ENCODE data around the gene GFER. TPM values are rescaled to one million over a fixed set of nuclear protein-coding genes. Genes with fewer than 3 reads are reported as not detected.

GFER gene
- total and polyA plus RNA-seq, 9 of the 15 experiments (the other 6 are each of a cell fraction or from before 2014, with no cell fraction given), result 4.3 to 53.7 (median 19.8) TPM

DNA sequence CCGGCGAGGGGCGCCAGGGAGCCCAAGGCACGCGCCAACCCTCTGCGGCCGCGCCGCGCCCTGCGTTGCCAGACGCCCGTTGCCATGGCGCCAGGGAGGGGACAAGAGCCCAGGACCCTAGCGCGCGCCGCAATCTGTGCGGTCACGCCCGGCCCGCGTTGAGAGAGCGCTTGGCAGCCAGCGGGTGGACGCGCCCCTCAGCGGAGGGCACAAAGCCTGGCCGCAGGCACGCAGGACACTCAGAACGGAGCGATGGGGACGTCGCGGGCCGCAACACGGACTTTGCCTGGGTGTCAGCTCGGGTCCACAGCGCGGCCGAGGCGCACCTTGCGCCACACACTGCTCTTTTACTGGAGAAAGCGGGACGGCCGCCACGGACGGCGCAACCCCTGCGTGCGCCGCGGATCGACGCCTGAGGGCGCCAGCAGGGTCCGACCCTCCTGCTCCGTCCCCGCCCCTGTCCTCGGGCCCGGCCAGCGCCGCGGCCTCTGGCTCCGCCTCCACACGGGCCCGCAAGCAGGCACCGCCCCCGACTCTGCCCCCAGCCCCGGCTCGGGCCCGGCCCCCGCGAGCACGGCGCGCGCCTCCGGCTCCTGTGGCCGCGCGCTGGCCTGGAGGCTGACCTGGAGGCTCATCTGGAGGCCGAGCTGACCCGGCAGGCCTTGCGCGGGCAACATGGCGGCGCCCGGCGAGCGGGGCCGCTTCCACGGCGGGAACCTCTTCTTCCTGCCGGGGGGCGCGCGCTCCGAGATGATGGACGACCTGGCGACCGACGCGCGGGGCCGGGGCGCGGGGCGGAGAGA, at the start of gene GFER (continued):
- TF ChIP-seq, protein P1, sequence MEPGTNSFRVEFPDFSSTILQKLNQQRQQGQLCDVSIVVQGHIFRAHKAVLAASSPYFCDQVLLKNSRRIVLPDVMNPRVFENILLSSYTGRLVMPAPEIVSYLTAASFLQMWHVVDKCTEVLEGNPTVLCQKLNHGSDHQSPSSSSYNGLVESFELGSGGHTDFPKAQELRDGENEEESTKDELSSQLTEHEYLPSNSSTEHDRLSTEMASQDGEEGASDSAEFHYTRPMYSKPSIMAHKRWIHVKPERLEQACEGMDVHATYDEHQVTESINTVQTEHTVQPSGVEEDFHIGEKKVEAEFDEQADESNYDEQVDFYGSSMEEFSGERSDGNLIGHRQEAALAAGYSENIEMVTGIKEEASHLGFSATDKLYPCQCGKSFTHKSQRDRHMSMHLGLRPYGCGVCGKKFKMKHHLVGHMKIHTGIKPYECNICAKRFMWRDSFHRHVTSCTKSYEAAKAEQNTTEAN (CRISPR knock-in tag; IDR thresholded peaks at IDR 0.05), result 0 out of 2 replicates have a peak, but pooled peaks have one; percentile 15
- TF ChIP-seq POLR2A (conservative IDR thresholded peaks at IDR 0.05) (peak; percentile 74), ZNF165 (CRISPR knock-in tag; IDR thresholded peaks at IDR 0.05; ENCODE audit: borderline replicate concordance) (no peak), ZNF175 (CRISPR knock-in tag; IDR thresholded peaks at IDR 0.05; ENCODE audit: low read depth) (peak; percentile 62; the same call in 1 of the 2 replicates), MAZ (CRISPR knock-in tag; conservative IDR thresholded peaks at IDR 0.05 in 1 of 2, IDR thresholded peaks at IDR 0.05 in 1 of 2) (peak; percentile 93 to 95), SETDB1 (IDR thresholded peaks at IDR 0.05; ENCODE audit: low read length) (no peak), MAFK (IDR thresholded peaks at IDR 0.05; ENCODE audit: low read length) (no peak), MTA3 (IDR thresholded peaks at IDR 0.05; ENCODE audit: borderline replicate concordance) (peak; percentile 73; the same call in 1 of the 2 replicates), CBX8 (IDR thresholded peaks at IDR 0.05; ENCODE audit: borderline replicate concordance, extremely low read depth, low read depth, low read length, poor library complexity, severe bottlenecking) (no peak), ZNF436 (CRISPR knock-in tag; IDR thresholded peaks at IDR 0.05) (no peak), SAFB2 (IDR thresholded peaks at IDR 0.05; ENCODE audit: borderline replicate concordance, low read depth, low read length, severe bottlenecking) (no peak), POLR3A (IDR thresholded peaks at IDR 0.05; ENCODE audit: borderline replicate concordance, extremely low read depth, insufficient read depth, insufficient read length) (no peak), PHF20 (IDR thresholded peaks at IDR 0.05; ENCODE audit: partially characterized antibody) (peak; percentile 31)
- TF ChIP-seq, protein P2, sequence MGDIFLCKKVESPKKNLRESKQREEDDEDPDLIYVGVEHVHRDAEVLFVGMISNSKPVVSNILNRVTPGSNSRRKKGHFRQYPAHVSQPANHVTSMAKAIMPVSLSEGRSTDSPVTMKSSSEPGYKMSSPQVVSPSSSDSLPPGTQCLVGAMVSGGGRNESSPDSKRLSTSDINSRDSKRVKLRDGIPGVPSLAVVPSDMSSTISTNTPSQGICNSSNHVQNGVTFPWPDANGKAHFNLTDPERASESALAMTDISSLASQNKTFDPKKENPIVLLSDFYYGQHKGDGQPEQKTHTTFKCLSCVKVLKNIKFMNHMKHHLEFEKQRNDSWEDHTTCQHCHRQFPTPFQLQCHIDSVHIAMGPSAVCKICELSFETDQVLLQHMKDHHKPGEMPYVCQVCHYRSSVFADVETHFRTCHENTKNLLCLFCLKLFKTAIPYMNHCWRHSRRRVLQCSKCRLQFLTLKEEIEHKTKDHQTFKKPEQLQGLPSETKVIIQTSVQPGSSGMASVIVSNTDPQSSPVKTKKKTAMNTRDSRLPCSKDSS (IDR thresholded peaks at IDR 0.05; ENCODE audit: low read depth, partially characterized antibody), result no peak
- TF ChIP-seq, protein P3, sequence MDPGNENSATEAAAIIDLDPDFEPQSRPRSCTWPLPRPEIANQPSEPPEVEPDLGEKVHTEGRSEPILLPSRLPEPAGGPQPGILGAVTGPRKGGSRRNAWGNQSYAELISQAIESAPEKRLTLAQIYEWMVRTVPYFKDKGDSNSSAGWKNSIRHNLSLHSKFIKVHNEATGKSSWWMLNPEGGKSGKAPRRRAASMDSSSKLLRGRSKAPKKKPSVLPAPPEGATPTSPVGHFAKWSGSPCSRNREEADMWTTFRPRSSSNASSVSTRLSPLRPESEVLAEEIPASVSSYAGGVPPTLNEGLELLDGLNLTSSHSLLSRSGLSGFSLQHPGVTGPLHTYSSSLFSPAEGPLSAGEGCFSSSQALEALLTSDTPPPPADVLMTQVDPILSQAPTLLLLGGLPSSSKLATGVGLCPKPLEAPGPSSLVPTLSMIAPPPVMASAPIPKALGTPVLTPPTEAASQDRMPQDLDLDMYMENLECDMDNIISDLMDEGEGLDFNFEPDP (CRISPR knock-in tag; IDR thresholded peaks at IDR 0.05), result no peak
- TF ChIP-seq, protein P4, sequence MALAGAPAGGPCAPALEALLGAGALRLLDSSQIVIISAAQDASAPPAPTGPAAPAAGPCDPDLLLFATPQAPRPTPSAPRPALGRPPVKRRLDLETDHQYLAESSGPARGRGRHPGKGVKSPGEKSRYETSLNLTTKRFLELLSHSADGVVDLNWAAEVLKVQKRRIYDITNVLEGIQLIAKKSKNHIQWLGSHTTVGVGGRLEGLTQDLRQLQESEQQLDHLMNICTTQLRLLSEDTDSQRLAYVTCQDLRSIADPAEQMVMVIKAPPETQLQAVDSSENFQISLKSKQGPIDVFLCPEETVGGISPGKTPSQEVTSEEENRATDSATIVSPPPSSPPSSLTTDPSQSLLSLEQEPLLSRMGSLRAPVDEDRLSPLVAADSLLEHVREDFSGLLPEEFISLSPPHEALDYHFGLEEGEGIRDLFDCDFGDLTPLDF (CRISPR knock-in tag; IDR thresholded peaks at IDR 0.05), result peak; percentile 35; the same call in 1 of the 2 replicates
- TF ChIP-seq, protein P5, sequence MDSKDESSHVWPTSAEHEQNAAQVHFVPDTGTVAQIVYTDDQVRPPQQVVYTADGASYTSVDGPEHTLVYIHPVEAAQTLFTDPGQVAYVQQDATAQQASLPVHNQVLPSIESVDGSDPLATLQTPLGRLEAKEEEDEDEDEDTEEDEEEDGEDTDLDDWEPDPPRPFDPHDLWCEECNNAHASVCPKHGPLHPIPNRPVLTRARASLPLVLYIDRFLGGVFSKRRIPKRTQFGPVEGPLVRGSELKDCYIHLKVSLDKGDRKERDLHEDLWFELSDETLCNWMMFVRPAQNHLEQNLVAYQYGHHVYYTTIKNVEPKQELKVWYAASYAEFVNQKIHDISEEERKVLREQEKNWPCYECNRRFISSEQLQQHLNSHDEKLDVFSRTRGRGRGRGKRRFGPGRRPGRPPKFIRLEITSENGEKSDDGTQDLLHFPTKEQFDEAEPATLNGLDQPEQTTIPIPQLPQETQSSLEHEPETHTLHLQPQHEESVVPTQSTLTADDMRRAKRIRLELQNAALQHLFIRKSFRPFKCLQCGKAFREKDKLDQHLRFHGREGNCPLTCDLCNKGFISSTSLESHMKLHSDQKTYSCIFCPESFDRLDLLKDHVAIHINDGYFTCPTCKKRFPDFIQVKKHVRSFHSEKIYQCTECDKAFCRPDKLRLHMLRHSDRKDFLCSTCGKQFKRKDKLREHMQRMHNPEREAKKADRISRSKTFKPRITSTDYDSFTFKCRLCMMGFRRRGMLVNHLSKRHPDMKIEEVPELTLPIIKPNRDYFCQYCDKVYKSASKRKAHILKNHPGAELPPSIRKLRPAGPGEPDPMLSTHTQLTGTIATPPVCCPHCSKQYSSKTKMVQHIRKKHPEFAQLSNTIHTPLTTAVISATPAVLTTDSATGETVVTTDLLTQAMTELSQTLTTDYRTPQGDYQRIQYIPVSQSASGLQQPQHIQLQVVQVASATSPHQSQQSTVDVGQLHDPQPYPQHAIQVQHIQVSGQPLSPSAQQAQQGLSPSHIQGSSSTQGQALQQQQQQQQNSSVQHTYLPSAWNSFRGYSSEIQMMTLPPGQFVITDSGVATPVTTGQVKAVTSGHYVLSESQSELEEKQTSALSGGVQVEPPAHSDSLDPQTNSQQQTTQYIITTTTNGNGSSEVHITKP (IDR thresholded peaks at IDR 0.05; ENCODE audit: partially characterized antibody), result no peak
